ENCODE data around the gene AFAP1.

AFAP1 gene

GRCh38 chr4:7714176-7714575 is 225.5 kb downstream of the AFAP1 start:
- Histone ChIP-seq H3K4me1 (ENCODE audit: control extremely low read depth in 1 of 4, control insufficient read depth in 4 of 4, insufficient read depth in 4 of 4, low read length in 3 of 4) (no peaks in the 10 kb centered on the region), H3K27me3 (replicated peaks in 2 of 5; ENCODE audit: control insufficient read depth in 4 of 5, insufficient read depth in 5 of 5, low read length in 4 of 5) (peaks cover 0 to 35% (median 12%) of the 10 kb centered on the region in 5 experiments), H3K9me3 (ENCODE audit: control extremely low read depth in 1 of 5, control insufficient read depth in 4 of 5, insufficient read depth in 2 of 5, low read depth in 1 of 5, low read length in 4 of 5) (peaks cover 0 to 3% (median 0%) of the 10 kb centered on the region in 5 experiments), H3K4me3 (ENCODE audit: control insufficient read depth in 1 of 7, extremely low read depth in 1 of 7, insufficient read depth in 4 of 7, low read depth in 2 of 7, low read length in 6 of 7) (no peak overlapping the region), H3K27ac (ENCODE audit: insufficient read depth in 1 of 2, low read depth in 1 of 2, low read length in 2 of 2, poor library complexity in 1 of 2, severe bottlenecking in 2 of 2) (no peak overlapping the region), H3K36me3 (ENCODE audit: control insufficient read depth in 4 of 4, insufficient read depth in 4 of 4, low read length in 3 of 4) (no peaks in the 10 kb centered on the region)
- WGBS (ENCODE audit: insufficient coverage), result 97% methylated on average over 18 of the region's 20 CpGs
- DNase-seq, result no peak
- ChIA-PET POLR2A (no interaction called here), CTCF (interaction anchor here (1.1 to 1.5 kb wide), 2 partner anchors 461 to 520 kb away, joined by 3 to 4 read pairs; no protein-coding TSS in a partner anchor)

DNA sequence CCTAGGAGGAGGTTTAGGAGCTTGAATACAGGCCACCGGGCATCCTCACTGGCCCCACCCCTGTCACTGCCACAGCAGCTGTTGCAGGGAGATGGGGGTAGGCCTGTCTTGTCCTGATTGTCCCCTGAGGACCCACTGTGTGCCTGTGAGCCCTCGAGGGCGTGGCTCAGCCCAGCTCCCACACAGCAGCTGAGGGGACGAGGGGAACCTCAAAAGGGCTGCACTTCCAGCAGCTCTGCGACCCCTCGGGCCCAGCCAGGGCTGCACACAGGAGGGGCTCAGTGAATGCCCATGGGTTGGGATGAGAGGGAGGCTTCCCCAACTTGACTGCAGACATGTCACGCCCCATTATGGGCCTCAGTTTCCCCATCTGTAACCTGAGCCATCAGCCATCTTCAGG is 225.9 kb downstream of the AFAP1 start:
- H3K4me1 ChIP-seq (ENCODE audit: control extremely low read depth in 1 of 4, control insufficient read depth in 4 of 4, insufficient read depth in 4 of 4, low read length in 3 of 4), result no peaks in the 10 kb centered on the region
- peaks cover 0 to 3% (median 0%) of the 10 kb centered on the region in 5 experiments for H3K9me3 ChIP-seq (ENCODE audit: control extremely low read depth in 1 of 5, control insufficient read depth in 4 of 5, insufficient read depth in 2 of 5, low read depth in 1 of 5, low read length in 4 of 5)
- H3K27ac ChIP-seq (ENCODE audit: insufficient read depth in 1 of 2, low read depth in 1 of 2, low read length in 2 of 2, poor library complexity in 1 of 2, severe bottlenecking in 2 of 2), result no peak overlapping the region
- no peaks in the 10 kb centered on the region for H3K36me3 ChIP-seq (ENCODE audit: control insufficient read depth in 4 of 4, insufficient read depth in 4 of 4, low read length in 3 of 4)
- ChIA-PET POLR2A (no interaction called here), CTCF (interaction anchor here (1.5 kb wide), 1 partner anchor 519 kb away, joined by 4 read pairs; no protein-coding TSS in a partner anchor)
- H3K4me3 ChIP-seq (ENCODE audit: control insufficient read depth in 1 of 7, extremely low read depth in 1 of 7, insufficient read depth in 4 of 7, low read depth in 2 of 7, low read length in 6 of 7), result no peak overlapping the region
- H3K27me3 ChIP-seq (replicated peaks in 2 of 5; ENCODE audit: control insufficient read depth in 4 of 5, insufficient read depth in 5 of 5, low read length in 4 of 5), result peaks cover 0 to 35% (median 12%) of the 10 kb centered on the region in 5 experiments
- WGBS (ENCODE audit: insufficient coverage), result 92% methylated on average over 6 of the region's 7 CpGs
- no peak for DNase-seq

- Histone ChIP-seq H3K4me3 (ENCODE audit: control insufficient read depth in 1 of 7, extremely low read depth in 1 of 7, insufficient read depth in 4 of 7, low read depth in 2 of 7, low read length in 6 of 7) (no peak overlapping the region), H3K9me3 (ENCODE audit: control extremely low read depth in 1 of 5, control insufficient read depth in 4 of 5, insufficient read depth in 2 of 5, low read depth in 1 of 5, low read length in 4 of 5) (peaks cover 0 to 3% (median 0%) of the 10 kb centered on the region in 5 experiments), H3K36me3 (ENCODE audit: control insufficient read depth in 4 of 4, insufficient read depth in 4 of 4, low read length in 3 of 4) (no peaks in the 10 kb centered on the region), H3K27ac (ENCODE audit: insufficient read depth in 1 of 2, low read depth in 1 of 2, low read length in 2 of 2, poor library complexity in 1 of 2, severe bottlenecking in 2 of 2) (no peak overlapping the region), H3K4me1 (ENCODE audit: control extremely low read depth in 1 of 4, control insufficient read depth in 4 of 4, insufficient read depth in 4 of 4, low read length in 3 of 4) (no peaks in the 10 kb centered on the region), H3K27me3 (replicated peaks in 2 of 5; ENCODE audit: control insufficient read depth in 4 of 5, insufficient read depth in 5 of 5, low read length in 4 of 5) (peaks cover 0 to 21% (median 9%) of the 10 kb centered on the region in 5 experiments)
- CTCF ChIA-PET, result interaction anchor here (0.6 to 1.3 kb wide), 2 partner anchors 19 to 1071 kb away, joined by 3 read pairs; no protein-coding TSS in a partner anchor
- WGBS (ENCODE audit: insufficient coverage), result 92% methylated on average over 15 of the region's 19 CpGs
- POLR2A ChIA-PET, result no interaction called here
- no peak for DNase-seq
Measured at GRCh38 chr4:7712021-7712671, 227.5 kb downstream of the AFAP1 start.

DNA sequence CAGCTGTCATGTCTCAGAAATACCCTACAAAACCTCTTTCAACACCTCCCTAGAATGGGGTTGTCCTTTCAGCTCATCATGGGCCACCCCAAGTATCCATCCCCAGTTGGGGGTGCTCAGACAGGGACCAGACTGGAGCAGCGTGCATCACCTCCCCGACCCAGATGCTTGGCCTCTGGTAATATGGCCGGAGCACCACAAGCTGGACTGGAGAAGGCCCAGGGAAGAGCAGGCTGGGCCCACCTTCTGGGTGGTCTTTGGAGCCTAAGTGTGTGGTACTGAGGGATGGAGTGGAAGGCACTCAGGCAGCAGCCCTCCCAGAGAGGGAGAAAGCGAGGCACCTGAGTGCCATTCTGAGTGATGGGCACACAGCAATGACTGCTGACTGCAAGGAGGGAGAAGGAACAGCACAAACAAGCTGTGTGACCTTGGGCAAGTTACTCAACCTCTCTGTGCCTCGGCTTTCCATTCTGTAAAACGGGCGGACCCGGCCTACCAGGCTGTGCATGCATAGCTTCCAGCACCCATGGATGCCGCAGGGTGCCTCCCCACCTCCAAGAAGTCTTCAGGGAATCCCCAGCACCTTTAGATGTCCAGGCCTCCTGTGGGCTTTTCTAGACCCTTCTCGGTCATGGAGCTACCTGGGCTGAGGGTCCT is 228.2 kb downstream of the AFAP1 start:
- DNase-seq, result no peak
- ChIA-PET POLR2A (no interaction called here), CTCF (interaction anchor here (1.0 to 1.3 kb wide), 2 partner anchors 10 to 18 kb away, joined by 3 read pairs; no protein-coding TSS in a partner anchor)
- Histone ChIP-seq H3K27me3 (replicated peaks in 2 of 5; ENCODE audit: control insufficient read depth in 4 of 5, insufficient read depth in 5 of 5, low read length in 4 of 5) (peaks cover 0 to 15% (median 2%) of the 10 kb centered on the region in 5 experiments), H3K4me3 (ENCODE audit: control insufficient read depth in 1 of 7, extremely low read depth in 1 of 7, insufficient read depth in 4 of 7, low read depth in 2 of 7, low read length in 6 of 7) (no peak overlapping the region), H3K36me3 (ENCODE audit: control insufficient read depth in 4 of 4, insufficient read depth in 4 of 4, low read length in 3 of 4) (no peaks in the 10 kb centered on the region), H3K27ac (ENCODE audit: insufficient read depth in 1 of 2, low read depth in 1 of 2, low read length in 2 of 2, poor library complexity in 1 of 2, severe bottlenecking in 2 of 2) (no peak overlapping the region), H3K4me1 (ENCODE audit: control extremely low read depth in 1 of 4, control insufficient read depth in 4 of 4, insufficient read depth in 4 of 4, low read length in 3 of 4) (no peaks in the 10 kb centered on the region), H3K9me3 (ENCODE audit: control extremely low read depth in 1 of 5, control insufficient read depth in 4 of 5, insufficient read depth in 2 of 5, low read depth in 1 of 5, low read length in 4 of 5) (peaks cover 0 to 3% (median 0%) of the 10 kb centered on the region in 5 experiments)
- 97% methylated on average over 10 of the region's 10 CpGs for WGBS (ENCODE audit: insufficient coverage)

- POLR2A ChIA-PET, result no interaction called here
- Histone ChIP-seq H3K36me3 (ENCODE audit: control insufficient read depth in 4 of 4, insufficient read depth in 4 of 4, low read length in 3 of 4) (no peaks in the 10 kb centered on the region), H3K9me3 (ENCODE audit: control extremely low read depth in 1 of 5, control insufficient read depth in 4 of 5, insufficient read depth in 2 of 5, low read depth in 1 of 5, low read length in 4 of 5) (peaks cover 0 to 3% (median 0%) of the 10 kb centered on the region in 5 experiments), H3K27me3 (replicated peaks in 2 of 5; ENCODE audit: control insufficient read depth in 4 of 5, insufficient read depth in 5 of 5, low read length in 4 of 5) (peaks cover 0 to 15% (median 1%) of the 10 kb centered on the region in 5 experiments), H3K27ac (ENCODE audit: insufficient read depth in 1 of 2, low read depth in 1 of 2, low read length in 2 of 2, poor library complexity in 1 of 2, severe bottlenecking in 2 of 2) (no peak overlapping the region), H3K4me3 (ENCODE audit: control insufficient read depth in 1 of 7, extremely low read depth in 1 of 7, insufficient read depth in 4 of 7, low read depth in 2 of 7, low read length in 6 of 7) (no peak overlapping the region), H3K4me1 (ENCODE audit: control extremely low read depth in 1 of 4, control insufficient read depth in 4 of 4, insufficient read depth in 4 of 4, low read length in 3 of 4) (no peaks in the 10 kb centered on the region)
- DNase-seq, result no peak
- CTCF ChIA-PET, result interaction anchor here (1.0 to 1.3 kb wide), 2 partner anchors 9 to 17 kb away, joined by 3 read pairs; no protein-coding TSS in a partner anchor
- 95% methylated on average over 15 of the region's 21 CpGs for WGBS (ENCODE audit: insufficient coverage)
Measured at GRCh38 chr4:7710576-7711306, 228.9 kb downstream of the AFAP1 start.

DNA sequence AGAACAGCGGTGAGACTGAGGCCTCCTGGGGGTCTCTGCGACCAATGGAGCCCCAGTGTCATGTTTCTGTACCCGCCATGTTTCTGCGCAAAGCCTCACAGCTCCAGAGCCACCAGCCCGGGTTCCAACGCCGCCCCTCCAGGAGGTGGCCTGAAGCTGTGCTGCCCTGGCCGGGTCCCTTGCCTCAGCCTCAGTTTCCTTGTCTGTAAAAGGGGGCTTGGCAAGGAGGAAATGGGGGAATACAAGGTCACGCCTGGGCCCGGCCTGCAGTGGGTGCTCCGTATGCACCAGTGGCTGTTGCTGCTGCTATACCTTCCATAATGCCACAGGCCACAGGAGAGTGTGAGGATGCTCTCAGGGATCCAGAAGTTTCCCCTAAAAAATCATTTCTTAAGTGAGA is 229.5 kb downstream of the AFAP1 start:
- Histone ChIP-seq H3K4me3 (ENCODE audit: control insufficient read depth in 1 of 7, extremely low read depth in 1 of 7, insufficient read depth in 4 of 7, low read depth in 2 of 7, low read length in 6 of 7) (no peak overlapping the region), H3K4me1 (ENCODE audit: control extremely low read depth in 1 of 4, control insufficient read depth in 4 of 4, insufficient read depth in 4 of 4, low read length in 3 of 4) (no peaks in the 10 kb centered on the region), H3K27ac (ENCODE audit: insufficient read depth in 1 of 2, low read depth in 1 of 2, low read length in 2 of 2, poor library complexity in 1 of 2, severe bottlenecking in 2 of 2) (no peak overlapping the region), H3K36me3 (ENCODE audit: control insufficient read depth in 4 of 4, insufficient read depth in 4 of 4, low read length in 3 of 4) (no peaks in the 10 kb centered on the region), H3K9me3 (ENCODE audit: control extremely low read depth in 1 of 5, control insufficient read depth in 4 of 5, insufficient read depth in 2 of 5, low read depth in 1 of 5, low read length in 4 of 5) (peaks cover 0 to 3% (median 0%) of the 10 kb centered on the region in 5 experiments), H3K27me3 (replicated peaks in 2 of 5; ENCODE audit: control insufficient read depth in 4 of 5, insufficient read depth in 5 of 5, low read length in 4 of 5) (peaks cover 0 to 10% (median 1%) of the 10 kb centered on the region in 5 experiments)
- DNase-seq, result no peak
- CTCF ChIA-PET, result no interaction called here
- POLR2A ChIA-PET, result no interaction called here
- 94% methylated on average over 11 of the region's 11 CpGs for WGBS (ENCODE audit: insufficient coverage)
